GM12878 (cell line): ENCODE measurements around the gene PTGIS.

Experiments
- NR2C2 ChIP-seq: IDR thresholded peaks from 2 replicates; pipeline ENCODE4 v1.6.1; 2011; ENCODE audit warnings: borderline replicate concordance, low read depth; ENCODE audit not compliant: control insufficient read depth, insufficient read length
- SMAD1 ChIP-seq: fragments of 450-650 bp; IDR thresholded peaks from 2 replicates; pipeline ENCODE4 v1.6.1; 2018; ENCODE audit warnings: mild to moderate bottlenecking, low read depth; ENCODE audit not compliant: partially characterized antibody
- ZNF384 ChIP-seq: IDR thresholded peaks from 2 replicates; pipeline ENCODE4 v1.6.1; 2012; ENCODE audit warnings: low read depth, mild to moderate bottlenecking, low read length, improper control_type of control experiment, borderline replicate concordance

- no peak for TF ChIP-seq ZNF384
- no peak for TF ChIP-seq SMAD1
- no peak for TF ChIP-seq NR2C2
Measured at GRCh38 chr20:49540232-49540620, 27.7 kb downstream of the PTGIS start.
